GM18502 (cell line): ENCODE data around the gene SUN5.
"Not testable (repeated sequence)": the region's sequence is repeated elsewhere in the genome, so short reads cannot be mapped to it uniquely, and the experiment has no call there.

ENCODE experiments used
- ATAC-seq: cut with Tn5 transposase; IDR thresholded peaks from one replicate; pipeline ENCODE4 v1.9.1; 2021; ENCODE audit warnings: mild to moderate bottlenecking; ENCODE audit not compliant: unreplicated experiment, poor library complexity

Gene SUN5

DNA sequence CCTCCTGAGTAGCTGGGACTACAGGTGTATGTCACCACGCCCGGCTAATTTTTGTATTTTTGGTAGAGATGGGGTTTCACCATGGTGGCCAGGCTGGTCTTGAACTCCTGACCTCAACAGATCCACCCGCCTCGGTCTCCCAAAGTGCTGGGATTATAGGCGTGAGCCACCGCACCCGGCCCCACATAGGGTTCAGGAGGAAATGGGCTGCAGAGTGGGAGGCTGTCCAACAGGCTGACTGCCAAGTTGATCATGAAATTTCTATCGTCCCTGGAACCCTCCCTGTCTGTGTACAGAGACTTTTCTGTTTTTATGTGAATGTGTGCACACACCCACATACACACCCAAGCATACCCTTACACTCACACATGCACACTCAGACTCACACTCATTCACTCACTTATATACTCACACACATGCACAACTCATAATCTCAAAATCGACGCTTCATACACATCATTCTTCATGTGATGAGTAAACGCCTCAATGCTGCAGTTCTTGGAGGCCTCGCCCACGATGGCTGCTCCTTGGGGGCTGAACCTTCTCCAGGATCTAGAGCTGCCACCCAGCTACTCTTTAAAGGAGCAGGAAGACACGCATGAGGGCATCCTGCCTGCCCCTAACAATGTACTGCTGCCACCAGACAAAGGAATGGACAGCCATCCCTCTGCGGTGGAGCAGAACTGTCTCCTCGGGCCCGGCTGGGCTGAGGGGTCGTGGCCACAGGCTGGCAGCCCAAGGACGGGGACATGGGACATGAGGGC is 35.6 kb downstream of the SUN5 start:
- no peak for ATAC-seq

DNA sequence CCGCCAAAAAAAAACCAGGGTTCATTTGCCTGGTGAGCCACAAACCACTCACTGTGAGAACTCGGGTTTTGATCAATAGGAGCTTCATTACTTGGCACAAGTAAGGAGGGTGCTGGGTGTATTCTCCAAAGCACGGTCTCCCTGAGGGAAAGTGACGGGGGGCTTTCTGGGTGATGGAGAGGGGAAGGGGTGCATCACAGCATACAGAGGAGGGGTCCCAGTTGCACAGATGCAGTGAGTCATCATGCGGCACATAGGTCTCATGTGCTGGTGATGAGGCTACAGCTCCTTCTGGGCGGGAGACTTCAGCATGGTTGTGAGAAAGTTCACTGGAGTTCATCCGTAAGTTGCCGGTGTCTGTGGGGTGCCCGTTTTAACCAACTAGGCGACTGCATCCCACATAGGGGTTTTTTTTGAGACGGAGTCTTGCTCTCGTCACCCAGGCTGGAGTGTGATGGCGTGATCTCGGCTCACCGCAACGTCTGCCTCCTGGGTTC is 36.2 kb downstream of the SUN5 start:
- ATAC-seq = no peak

DNA sequence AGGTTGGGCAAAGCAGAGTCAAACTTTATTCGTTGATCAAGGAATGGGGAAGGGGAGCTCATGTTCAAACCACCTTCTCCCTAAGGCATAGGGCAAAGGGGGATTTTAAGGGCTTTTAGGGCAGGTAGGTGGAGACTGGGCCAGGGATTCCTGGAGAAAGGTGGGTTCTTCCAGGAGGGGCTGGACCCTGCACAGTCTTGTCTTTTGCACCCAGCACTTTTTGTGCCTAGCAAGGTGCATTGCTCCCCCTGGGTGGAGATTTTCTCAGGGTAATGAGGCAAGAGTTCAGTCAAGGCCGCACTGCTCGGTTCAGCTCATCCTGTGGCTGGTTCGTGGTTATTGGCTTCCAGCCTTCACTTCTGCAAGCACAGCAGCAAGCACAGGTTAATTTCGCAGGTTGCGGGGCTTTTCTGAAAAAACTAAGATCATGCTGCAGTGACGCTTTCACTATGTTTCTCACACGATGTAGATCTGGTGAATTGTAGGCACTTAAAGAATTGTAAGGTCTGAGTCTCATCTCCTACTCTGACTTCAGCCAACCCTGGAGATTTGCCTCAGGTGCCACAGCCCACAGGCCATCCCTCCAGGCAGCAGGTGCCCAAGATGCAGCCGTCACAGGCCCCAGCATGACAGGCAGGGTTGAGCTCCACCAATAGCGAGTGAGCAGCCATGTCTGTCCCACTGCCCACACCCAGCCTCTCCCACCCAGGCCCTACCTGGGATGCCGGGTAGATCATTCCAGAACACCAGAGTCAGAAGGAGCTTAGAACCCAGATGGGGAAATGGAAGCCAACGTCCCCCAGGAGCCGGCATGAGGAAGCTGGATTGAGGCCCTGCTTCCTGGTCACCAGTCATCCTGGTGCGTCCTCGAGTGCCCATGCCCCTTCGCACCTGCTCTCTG is 37.1 kb downstream of the SUN5 start:
- peak; percentile 52 for ATAC-seq

DNA sequence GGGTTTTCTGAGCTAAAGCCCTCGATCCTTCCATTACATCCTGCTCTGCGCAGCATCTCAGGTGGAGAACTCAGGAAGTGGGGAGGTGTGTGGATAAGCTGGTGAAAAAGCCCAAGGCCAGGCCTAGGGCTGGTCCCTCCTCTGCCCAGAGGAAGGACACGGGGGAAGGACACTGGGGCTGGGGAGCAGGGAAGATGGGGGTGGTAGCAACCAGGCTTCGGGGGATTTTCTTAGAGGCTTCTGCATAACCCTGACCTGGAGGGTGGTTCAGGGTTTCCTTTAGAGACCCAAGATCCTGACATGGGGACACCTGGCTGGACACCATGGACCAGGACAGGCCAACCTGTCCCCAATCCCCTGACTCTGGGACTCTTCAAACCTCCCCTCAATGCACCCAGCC is 37.9 kb downstream of the SUN5 start:
- ATAC-seq = no peak

DNA sequence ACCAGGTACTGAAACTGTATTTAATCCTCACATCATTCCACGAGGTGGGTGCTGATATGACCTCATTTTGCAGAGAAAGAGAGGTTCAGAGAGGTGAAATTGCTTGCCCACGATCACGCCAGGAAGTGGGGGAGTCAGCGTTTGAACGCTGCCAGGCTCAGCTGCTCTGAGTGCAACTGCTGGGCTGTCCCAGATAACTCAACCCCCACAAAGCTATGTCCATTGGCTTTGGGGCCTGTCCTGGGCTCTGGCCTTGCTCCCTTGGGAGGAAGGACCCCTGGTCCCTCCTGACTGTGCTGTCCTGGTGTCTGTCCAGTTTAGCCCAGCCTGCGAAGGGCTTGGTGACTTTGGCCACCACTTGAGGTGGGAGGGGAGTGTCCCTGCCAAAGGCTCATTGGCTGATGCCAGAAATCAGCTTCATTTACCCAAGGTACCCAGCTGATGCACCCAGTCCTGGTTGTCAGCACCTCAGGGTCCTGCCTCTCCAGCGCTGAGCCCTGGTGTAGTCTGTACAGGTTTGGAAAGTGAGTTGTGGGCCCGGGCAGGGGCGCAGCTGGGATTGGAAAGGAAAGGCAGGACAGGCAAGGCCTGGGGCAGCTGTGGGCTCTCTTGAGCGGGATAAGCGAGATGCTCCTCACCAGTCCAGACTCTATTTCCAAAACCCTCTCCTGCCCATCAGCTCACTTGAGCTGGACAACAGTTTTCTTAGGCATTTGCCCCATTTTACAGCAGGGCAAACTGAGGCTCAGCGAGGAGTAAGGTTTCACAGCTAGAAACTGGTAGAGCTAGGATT is 38.5 kb downstream of the SUN5 start:
- no peak for ATAC-seq

DNA sequence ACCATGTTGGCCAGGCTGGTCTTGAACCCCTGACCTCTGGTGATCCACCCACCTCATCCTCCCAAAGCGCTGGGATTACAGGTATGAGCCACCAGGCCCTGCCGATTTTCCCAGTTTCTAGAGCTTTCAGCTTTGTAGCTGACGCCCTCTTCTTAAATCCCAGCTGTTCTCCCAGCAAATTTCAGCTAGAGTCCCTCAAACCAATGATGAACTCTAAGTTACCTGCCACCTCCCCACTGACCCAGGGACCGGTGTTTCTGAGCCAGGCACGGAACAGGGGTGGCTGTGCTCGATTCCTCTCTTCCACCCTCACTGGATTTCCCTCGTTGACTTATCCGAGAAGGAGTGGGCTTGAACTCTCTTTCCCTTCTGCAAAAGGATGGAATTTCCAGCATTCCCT is 39.1 kb downstream of the SUN5 start:
- no peak for ATAC-seq

DNA sequence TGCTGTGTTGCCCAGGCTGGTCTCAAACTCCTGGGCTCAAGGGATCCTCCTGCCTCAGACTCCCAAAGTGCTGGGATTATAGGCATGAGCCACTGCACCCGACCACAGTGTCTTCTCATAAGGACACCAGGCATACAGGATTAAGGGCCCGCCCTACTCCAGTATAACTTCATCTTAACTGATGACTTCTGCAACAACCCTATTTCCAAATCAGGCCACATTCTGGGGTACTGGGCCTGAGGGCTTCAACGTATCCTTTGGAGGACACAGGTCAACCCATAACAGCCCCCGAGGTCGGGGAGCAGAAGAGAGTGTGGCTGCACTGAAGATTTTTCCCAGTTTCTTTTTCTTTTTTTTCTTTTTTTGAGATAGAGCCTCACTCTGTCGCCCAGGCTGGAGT is 39.7 kb downstream of the SUN5 start:
- no peak for ATAC-seq

DNA sequence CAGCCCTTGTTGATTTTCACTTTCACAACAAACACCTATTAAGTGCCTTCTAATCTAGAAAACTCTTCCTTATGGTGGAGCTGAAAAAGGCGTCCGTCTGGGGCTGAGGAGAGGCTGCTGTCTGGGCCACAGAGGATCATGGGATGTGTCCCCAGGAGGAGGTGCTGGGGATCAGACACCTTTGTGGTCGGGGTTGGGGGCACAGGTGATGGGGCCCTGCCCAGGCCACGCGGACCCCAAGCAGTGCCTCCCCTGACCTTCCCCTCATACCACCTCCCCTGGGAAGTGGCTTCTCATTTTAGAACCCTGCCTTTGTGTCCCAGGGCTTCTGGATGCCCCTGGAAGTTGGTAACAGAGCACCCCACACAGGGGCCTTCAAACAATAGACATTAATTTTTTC is 41.1 kb downstream of the SUN5 start:
- no peak for ATAC-seq

DNA sequence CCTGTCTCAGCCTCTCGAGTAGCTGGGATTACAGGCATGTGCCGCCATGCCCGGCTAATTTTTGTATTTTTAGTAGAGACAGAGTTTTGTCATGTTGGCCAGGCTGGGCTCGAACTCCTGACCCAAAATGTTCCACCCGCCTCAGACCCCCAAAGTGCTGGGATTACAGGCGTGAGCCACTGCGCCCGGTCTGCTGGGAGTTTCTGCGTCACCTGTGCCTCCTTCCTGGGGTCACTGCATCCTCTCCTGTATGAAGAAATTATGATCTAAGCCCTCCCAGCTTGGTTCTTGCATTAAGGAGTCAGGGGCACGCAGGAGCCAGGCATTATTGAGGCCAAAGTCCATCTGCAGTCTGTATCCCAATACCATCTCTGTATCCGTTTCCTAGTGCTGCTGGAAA is 41.6 kb downstream of the SUN5 start:
- ATAC-seq = not testable (repeated sequence)

DNA sequence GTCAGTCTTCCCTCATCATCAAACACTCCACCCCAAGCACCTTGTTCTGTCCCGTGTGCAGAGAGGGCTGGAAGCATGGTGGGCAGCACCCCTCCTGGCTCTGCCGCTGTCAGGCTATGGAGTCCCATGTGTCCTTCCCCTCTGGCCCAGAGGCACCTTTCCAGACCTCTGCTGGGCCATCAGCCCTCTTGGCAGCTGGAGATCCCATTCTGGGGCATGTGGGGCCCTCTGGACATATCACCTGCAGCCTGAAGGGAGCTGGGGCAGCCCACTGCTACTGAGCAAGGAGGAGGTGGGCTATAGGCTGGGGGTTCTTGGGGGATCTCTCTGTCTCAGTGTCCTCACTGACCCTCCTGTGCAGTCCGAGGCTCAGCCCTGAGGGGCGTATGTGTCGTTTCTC is 42.2 kb downstream of the SUN5 start:
- ATAC-seq = no peak

DNA sequence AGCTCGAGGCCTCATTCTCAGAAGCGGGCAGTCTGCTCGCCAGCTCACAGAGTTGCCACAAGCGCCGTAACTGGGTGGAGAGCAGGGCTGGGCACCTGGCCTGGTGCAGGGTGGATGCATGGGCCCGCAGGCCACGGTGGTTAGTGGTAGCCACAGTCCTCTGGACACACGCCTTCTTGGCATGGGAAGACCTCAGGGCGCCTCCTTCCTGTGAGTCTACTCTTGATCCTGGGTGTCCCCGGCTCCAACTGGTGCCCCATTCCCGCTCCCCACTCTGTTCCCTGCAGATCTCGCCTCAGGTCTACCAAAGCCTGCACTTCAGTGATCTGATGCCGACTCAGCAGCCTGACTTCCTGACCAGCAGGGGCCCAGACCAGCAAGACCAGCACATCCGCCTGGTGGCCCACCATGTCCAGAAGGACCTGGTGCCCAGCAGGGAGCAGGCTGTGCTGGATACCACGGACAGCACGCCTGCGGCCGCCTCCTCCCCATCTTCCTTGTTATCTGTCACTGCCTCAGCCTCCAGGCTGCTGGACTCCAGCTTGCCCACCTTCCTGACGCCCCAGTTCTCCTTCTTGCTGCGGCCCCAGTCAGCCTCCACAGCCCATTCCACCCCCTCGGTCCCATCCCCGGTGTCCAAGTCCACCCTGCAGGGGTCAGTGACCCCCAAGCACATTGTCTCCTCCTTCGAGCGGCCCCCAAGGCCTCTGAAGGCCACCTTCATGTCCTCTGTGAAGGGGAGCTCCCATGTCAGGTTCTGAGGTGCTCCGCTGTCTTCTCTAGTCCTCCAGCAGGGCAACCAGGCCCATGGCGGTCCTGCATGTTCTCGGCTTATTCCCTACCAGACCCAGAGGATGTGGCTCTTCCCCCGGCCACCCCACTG is 43.1 kb downstream of the SUN5 start:
- ATAC-seq = no peak

DNA sequence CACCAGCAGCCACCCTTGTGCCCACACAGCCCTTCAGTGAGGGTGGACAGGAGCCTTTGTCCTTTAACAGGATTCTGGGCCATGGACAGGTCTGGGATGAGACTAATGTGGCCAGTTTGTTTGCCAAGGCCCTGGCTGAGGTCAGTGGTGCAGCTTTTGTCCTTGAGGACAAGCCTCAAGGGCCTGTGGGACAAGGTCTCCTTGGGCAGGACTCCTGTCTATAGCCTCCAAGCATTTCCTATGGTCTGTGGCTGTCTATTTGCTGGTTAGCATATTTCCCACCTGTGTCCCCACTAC is 44.1 kb downstream of the SUN5 start:
- ATAC-seq = no peak

DNA sequence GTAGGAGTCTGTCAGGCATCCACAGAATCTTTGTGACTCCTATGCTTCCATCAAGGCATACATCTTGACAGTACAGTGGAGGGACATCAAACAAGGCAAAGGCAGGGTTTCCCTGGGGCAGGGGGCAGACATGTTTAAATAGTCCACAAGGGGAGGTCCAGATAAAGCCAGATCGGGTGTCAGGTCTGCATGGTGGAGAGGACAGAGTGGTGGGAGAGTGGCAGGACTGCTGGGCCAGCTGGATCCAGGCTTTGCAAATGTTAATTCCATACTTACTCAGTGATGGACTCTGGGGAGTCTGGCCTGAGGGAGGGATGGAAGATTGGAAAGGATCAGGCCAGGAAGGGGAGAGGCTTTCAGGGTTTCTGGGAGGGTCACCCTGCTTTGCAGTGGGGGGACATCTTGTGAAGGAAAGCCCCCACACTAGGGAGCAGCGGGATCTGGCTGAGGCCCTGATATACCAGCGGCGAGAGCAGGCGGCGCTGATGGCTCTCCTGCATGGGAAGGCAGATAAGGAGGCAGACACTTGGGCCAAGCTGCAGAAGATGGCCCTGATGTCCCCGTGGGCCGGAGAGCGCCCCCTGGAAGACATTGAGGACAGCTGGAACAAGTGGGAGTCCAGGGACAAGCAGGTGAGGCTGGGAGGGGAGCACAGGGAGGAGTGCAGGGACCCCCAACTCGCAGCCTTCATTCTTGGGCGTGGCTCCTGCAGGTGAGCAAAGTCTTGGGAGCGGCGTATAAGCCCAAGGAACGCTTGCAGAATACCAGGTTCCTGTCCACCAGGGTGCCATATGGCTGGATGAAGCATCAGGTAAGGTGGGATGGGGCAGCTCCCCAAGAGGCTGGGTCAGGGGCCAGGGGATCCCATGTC is 44.6 kb downstream of the SUN5 start:
- ATAC-seq = no peak

DNA sequence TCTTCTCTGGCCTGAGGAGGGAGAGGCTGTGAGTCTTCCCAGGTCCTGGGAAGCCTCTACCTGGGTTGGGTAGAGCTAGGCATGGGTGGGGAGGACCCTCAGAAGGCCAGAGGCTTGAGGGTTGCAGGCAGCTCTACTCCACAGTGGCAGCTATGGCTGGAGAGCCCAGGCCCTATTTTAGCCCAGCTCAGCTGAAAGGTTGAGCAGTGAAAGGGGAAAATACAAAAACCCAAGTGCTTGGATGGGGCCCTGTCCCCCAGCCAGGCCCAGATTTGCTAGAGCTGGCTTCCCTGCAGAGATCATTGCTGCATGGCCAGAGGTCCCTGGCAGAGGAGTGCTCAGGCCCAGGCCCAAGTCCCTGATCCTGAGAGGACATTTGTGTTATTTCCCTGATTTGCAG is 45.7 kb downstream of the SUN5 start:
- ATAC-seq = no peak

DNA sequence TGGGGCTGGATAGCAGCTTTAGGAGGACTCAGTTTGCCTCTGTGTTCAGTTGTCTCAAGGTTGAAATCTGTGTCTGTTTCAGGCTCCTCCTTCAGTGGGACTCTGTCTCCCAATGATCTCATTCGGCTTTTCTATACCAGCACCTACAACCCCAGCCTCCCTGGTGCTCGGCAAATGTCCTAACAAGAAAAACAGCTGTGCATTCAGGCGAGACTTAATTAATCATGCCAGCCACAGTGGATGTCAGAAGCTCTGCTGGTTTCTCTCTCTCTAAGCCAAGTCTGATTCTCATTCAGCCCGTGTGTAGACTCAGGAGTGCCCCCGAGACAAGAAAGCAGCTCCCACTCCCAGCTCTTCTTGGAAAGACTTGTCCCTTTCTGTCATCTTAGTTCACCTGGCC is 46.8 kb downstream of the SUN5 start:
- no peak for ATAC-seq

DNA sequence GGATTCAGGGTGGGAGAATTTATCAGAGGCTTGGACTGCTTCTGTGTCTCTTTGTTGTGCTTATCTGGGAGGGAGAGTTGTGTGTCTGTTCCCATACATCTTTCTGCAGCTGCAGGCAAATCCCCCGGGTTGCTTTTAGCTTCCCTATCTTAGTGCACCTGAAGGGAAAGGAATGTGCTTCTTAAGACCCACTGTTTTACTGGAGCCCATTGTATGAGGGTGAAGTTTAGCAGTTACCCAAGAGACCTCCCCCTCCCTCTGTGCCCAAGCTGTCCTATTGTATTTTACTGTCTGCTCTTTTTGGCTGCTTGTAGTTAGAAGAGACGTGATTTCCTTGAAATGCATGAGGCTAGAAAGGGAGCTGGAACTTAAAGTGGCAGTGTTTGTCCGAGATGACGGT is 53.7 kb downstream of the SUN5 start:
- ATAC-seq = not testable (repeated sequence)

DNA sequence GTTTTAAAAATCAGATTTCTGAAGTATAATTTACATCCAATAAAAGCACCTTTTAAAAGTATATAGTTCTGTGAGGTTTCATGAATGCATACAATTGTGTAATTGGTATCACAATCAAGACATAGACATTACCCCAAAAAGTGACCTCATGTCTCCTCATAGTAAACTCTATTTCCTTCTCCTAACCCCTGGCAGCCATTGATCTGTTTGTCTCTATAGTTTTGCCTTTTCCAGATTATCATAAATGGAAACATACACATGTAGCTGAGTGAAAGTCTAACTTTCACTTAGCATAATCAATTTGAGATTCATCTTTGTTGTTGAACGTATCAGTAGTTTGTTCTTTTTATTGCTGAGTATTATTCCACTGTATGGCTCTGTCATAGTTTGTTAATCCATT is 57.6 kb downstream of the SUN5 start:
- no peak for ATAC-seq

DNA sequence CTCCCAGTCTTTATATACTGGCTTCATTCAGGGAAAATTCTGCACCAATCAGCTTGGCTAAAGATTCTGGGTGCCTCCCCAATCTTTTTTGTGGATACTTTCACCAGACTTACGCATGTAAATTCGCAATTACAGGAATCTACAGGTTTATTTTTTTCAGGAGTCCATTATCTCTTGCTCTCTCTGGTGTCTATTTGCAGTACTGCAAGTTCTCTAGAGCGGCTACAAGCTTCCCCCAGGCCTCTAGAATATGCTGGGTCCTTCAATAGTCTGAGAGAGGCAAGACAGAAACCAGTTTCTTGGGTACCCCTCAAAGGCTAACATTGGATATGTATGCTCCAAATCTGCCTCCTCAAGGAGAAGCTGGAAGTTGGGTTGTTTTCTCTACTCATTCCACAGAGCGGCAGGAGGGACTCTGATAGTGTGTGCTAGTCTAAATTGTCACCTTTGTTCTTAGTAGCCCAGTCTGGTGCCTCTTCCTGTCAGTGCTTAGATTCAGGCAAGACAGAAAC is 58.5 kb downstream of the SUN5 start:
- ATAC-seq = no peak
